K562 (cell line): ENCODE results near the gene CUX1. TPM values are rescaled to one million over a fixed set of nuclear protein-coding genes. Genes with fewer than 3 reads are reported as not detected.

ENCODE experiments used
- ATAC-seq: fragments of 200-7000 bp; cut with Tn5 transposase; 3 replicates; pipeline ENCODE4 v1.9.1; 2020; ENCODE audit warnings: moderate library complexity
- BruUV-seq: library from RNA; stranded (reverse); fragments of 400-500 nt; replicated peaks from 2 replicates; lab custom pipeline; 2021; lab: Mats Ljungman, UMichigan
- CTCF ChIA-PET: fragments of 300-600 bp; formaldehyde crosslinking; extraction: SDS; loops from one replicate; lab custom pipeline; 2021; ENCODE audit warnings: low intra/inter-chr PET ratio; lab: Yijun Ruan, JAX
- POLR2A ChIA-PET: fragments of 300-600, 350-650 bp; sonication (Branson Sonifier 250); formaldehyde crosslinking; extraction: SDS; loops from one replicate; lab custom pipeline; 2021; ENCODE audit warnings: antibody characterized with exemption, inconsistent platforms; lab: Yijun Ruan, JAX
- DNase-seq, 4 experiments: peaks; one replicate each; pipeline versions ENCODE4 v3.0.0 to v3.0.0-alpha.2; 2011 to 2018; ENCODE audit warnings: low spot score in 3 of 4, mixed read lengths in 3 of 4; ENCODE audit errors: extremely low read depth in 1 of 4
- FAIRE-seq: peaks from 2 replicates; lab custom pipeline; 2011; peaks lifted over from hg19 to GRCh38; lab: Jason Lieb, UNC
- H2AFZ ChIP-seq: 2 replicates; pipeline ENCODE4 v1.6.0; 2011; ENCODE audit warnings: low read depth, low read length, control low read depth, inconsistent platforms
- H3K27ac ChIP-seq: fragments of 200-600 bp; 3 replicates; pipeline ENCODE4 v1.8.0; 2011; ENCODE audit warnings: low read depth, mild to moderate bottlenecking, control low read depth, inconsistent platforms, low read length, moderate library complexity, mixed read lengths; ENCODE audit errors: extremely low read depth
- H3K27me3 ChIP-seq, 2 experiments: fragments of 300-600 bp in 1 of 2; 2 replicates in 1 of 2; 3 replicates in 1 of 2; pipeline versions ENCODE4 v1.6.0 to v1.8.0; 2011; ENCODE audit warnings: inconsistent platforms in 2 of 2, low read length in 2 of 2, mild to moderate bottlenecking in 1 of 2, mixed read lengths in 1 of 2, moderate library complexity in 1 of 2; ENCODE audit not compliant: control insufficient read depth in 2 of 2, insufficient read depth in 2 of 2
- H3K36me3 ChIP-seq: fragments of 300-600 bp; 3 replicates; pipeline ENCODE4 v1.8.0; 2011; ENCODE audit warnings: mild to moderate bottlenecking, low read length, inconsistent platforms; ENCODE audit not compliant: control insufficient read depth, insufficient read depth
- H3K4me1 ChIP-seq, 2 experiments: fragments of 200-600 bp in 1 of 2; replicated peaks in 1 of 2; 2 replicates in 1 of 2; 3 replicates in 1 of 2; pipeline versions ENCODE4 v1.5.1 to v1.8.0; 2011; ENCODE audit warnings: inconsistent platforms in 2 of 2, low read length in 2 of 2, mild to moderate bottlenecking in 1 of 2, mixed read lengths in 1 of 2, moderate library complexity in 1 of 2; ENCODE audit not compliant: control insufficient read depth in 2 of 2, insufficient read depth in 2 of 2
- H3K4me2 ChIP-seq: 2 replicates; pipeline ENCODE4 v1.6.1; 2011; ENCODE audit warnings: low read length, control low read depth, inconsistent platforms, mixed read lengths; ENCODE audit not compliant: insufficient read depth
- H3K4me3 ChIP-seq: fragments of 200-600 bp; sonication (generic), shearing (Covaris generic); 2 replicates; pipeline ENCODE4 v1.5.1; 2016; ENCODE audit warnings: control low read depth, inconsistent platforms
- H3K79me2 ChIP-seq: fragments of 200-600 bp; 3 replicates; pipeline ENCODE4 v1.8.0; 2011; ENCODE audit warnings: low read length, inconsistent platforms; ENCODE audit not compliant: control insufficient read depth, insufficient read depth
- H3K9ac ChIP-seq, 2 experiments: 2 replicates each; pipeline versions ENCODE4 v1.6.0 to v1.6.1; 2011; ENCODE audit warnings: low read depth in 2 of 2, low read length in 2 of 2, control low read depth in 1 of 2, inconsistent platforms in 1 of 2, mild to moderate bottlenecking in 1 of 2, mixed read lengths in 1 of 2; ENCODE audit not compliant: insufficient read depth in 1 of 2
- H3K9me1 ChIP-seq: one replicate; pipeline ENCODE4 v1.6.0; 2011; ENCODE audit warnings: inconsistent platforms, mild to moderate bottlenecking, low read length, moderate library complexity; ENCODE audit not compliant: control insufficient read depth, insufficient read depth
- H3K9me3 ChIP-seq: replicated peaks from 2 replicates; pipeline ENCODE4 v1.5.1; 2011; ENCODE audit warnings: low read depth, low read length, inconsistent platforms; ENCODE audit not compliant: control insufficient read depth, insufficient read depth
- H4K20me1 ChIP-seq: replicated peaks from 2 replicates; pipeline ENCODE4 v1.6.1; 2011; ENCODE audit warnings: low read length, inconsistent platforms, mixed read lengths; ENCODE audit not compliant: control insufficient read depth, insufficient read depth
- GTF2F1 ChIP-seq: IDR thresholded peaks from 2 replicates; pipeline ENCODE4 v1.6.1; 2011; ENCODE audit warnings: low read depth, low read length, improper control_type of control experiment
- MIER1 ChIP-seq: fragments of 450-650 bp; IDR thresholded peaks from 2 replicates; pipeline ENCODE4 v1.6.1; 2016; ENCODE audit warnings: antibody characterized with exemption, mild to moderate bottlenecking, low read depth
- MYNN ChIP-seq, 2 experiments: sonication (generic); formaldehyde crosslinking in 1 of 2; IDR thresholded peaks; 2 replicates each; pipeline versions ENCODE4 v1.5.0 to v1.6.1; 2016 to 2020; ENCODE audit warnings: antibody characterized with exemption in 1 of 2, missing genetic modification reagents in 1 of 2
- POLR2AphosphoS5 ChIP-seq: IDR thresholded peaks from 2 replicates; pipeline ENCODE4 v1.6.1; 2011; ENCODE audit warnings: mild to moderate bottlenecking, low read depth, low read length, moderate library complexity; ENCODE audit not compliant: control insufficient read depth, insufficient read depth
- RB1 ChIP-seq: fragments of 450-650 bp; IDR thresholded peaks from 2 replicates; pipeline ENCODE4 v1.6.1; 2017; ENCODE audit warnings: low read depth, mild to moderate bottlenecking
- SMC3 ChIP-seq: conservative IDR thresholded peaks from 2 replicates; pipeline ENCODE4 v1.6.1; 2011; ENCODE audit warnings: low read depth, low read length, improper control_type of control experiment; ENCODE audit not compliant: insufficient read depth
- ZKSCAN3 ChIP-seq: fragments of 250-450 bp; sonication (Bioruptor Pico); IDR thresholded peaks from 2 replicates; pipeline ENCODE4 v1.4.0; 2020
- ZNF347 ChIP-seq: fragments of 450-650 bp; formaldehyde crosslinking; IDR thresholded peaks from 2 replicates; pipeline ENCODE4 v1.4.0; 2020; ENCODE audit warnings: low read depth, mild to moderate bottlenecking, moderate library complexity
- ZNF445 ChIP-seq: fragments of 250-450 bp; sonication (Bioruptor Pico); IDR thresholded peaks from 2 replicates; pipeline ENCODE4 v1.4.0; 2020; ENCODE audit warnings: low read depth, mild to moderate bottlenecking, moderate library complexity
- ZNF589 ChIP-seq: fragments of 200-800 bp; sonication (Bioruptor generic); IDR thresholded peaks from 2 replicates; pipeline ENCODE4 v1.6.1; 2016; ENCODE audit warnings: low read depth, missing genetic modification characterization, missing compliant biosample characterization
- ZNF766 ChIP-seq: fragments of 200-800 bp; sonication (Bioruptor generic); conservative IDR thresholded peaks from 2 replicates; pipeline ENCODE4 v1.6.1; 2016; ENCODE audit warnings: missing genetic modification characterization, missing compliant biosample characterization
- WGBS: fragments of 100-300 bp; shearing (Covaris generic); methylation state at CpG from one replicate; pipeline ENCODE4 v1.1.6; 2016; ENCODE audit warnings: low coverage, mixed read lengths; ENCODE audit not compliant: insufficient coverage; ENCODE audit errors: missing lambda C conversion rate; 5-methylcytosine and 5-hydroxymethylcytosine counted together
- in situ Hi-C: fragments of 300-500 bp; cut with MboI; formaldehyde crosslinking; loops from 4 replicates; pipeline ENCODE4 v1.15.0; 2018; ENCODE audit warnings: inconsistent platforms, mixed read lengths
- intact Hi-C: fragments of 100-400 bp; cut with micrococcal nuclease; formaldehyde crosslinking; loops from 2 replicates; pipeline ENCODE4 v1.14.2; 2022
- polyA plus RNA-seq, 8 experiments: library from polyadenylated mRNA; depleted of rRNA in 4 of 8; stranded (reverse) in 5 of 8; unstranded in 3 of 8; fragments of >200 nt; fragmentation: Nextera tagmentation in 2 of 8; fragmentation: Illumina TruSeq in 1 of 8; extraction: Ambion mirVana in 2 of 8; extraction: Trizol in 1 of 8; gene quantifications; 2 replicates each; pipeline versions ENCODE4 v1.2.1 to v1.2.3, GENCODE V29; 2011 to 2014; ENCODE audit warnings: inconsistent platforms in 1 of 8, missing spikeins in 1 of 8
- total RNA-seq, 7 experiments: library from RNA; depleted of rRNA in 6 of 7; stranded (reverse); fragments of >200 nt in 6 of 7; fragmentation: Illumina TruSeq in 2 of 7; extraction: Trizol in 2 of 7; gene quantifications; 2 replicates each; pipeline versions ENCODE4 v1.2.1 to v1.2.3, GENCODE V29; 2011 to 2021; ENCODE audit warnings: low replicate concordance in 1 of 7
- TF ChIP-seq, protein P1 (sequence below): sonication (generic); formaldehyde crosslinking; IDR thresholded peaks from 2 replicates; pipeline ENCODE4 v1.8.1; 2023; ENCODE audit warnings: mild to moderate bottlenecking, missing genetic modification reagents

Gene CUX1
- total and polyA plus RNA-seq, 9 of the 15 experiments (the other 6 are each of a cell fraction or from before 2014, with no cell fraction given) = 3.6 to 55.3 (median 25.2) TPM

DNA sequence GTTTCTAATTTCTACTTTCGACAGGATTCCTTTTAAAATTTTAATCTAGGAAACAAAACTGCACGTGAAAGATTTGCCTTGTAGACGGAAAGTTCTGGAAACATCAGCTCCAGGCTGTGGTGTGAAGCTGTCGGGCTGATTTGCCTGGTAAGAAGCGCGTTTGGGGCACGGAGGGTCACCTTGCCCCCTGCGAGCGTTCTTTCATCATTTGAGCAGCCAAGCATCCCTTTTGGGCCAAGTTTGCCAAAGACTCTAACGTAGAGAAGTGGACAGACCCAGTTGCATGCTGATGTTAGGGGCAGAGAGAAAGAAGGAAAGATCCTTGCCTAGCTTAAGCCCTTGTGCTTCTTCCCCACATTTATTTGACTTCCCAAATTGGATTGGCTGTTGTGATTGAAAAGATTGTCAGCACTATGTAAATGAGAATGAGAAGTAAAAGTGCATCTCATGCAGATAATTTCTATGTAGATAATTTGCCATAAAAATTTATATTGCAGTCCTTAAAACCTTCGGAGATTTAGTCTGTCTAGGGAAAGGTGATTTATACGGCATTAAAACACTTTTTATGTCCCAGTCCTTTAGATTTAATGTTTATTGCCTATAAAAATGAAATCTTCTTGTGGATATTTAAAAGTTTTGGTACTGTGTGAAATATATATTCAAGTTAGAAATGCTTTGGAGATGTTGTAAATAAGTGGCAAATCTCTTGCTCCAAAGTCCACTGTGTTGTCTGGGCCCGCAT is 76.1 kb downstream of the CUX1 start:
- H4K20me1 ChIP-seq = peaks cover 12% of the 10 kb centered on the region
- CTCF ChIA-PET = no interaction called here
- no peak for DNase-seq
- no peaks in the 10 kb centered on the region for H3K9me3 ChIP-seq
- peaks cover 4% of the 10 kb centered on the region for H3K9me1 ChIP-seq
- POLR2A ChIA-PET = no interaction called here
- no peak overlapping the region for H3K27ac ChIP-seq
- TF ChIP-seq RB1 (no peak), MYNN (IDR thresholded peaks at IDR 0.05) (no peak), MYNN (CRISPR knock-in tag; IDR thresholded peaks at IDR 0.05) (no peak), ZNF766 (CRISPR knock-in tag) (no peak), POLR2AphosphoS5 (no peak), MIER1 (no peak), ZNF589 (CRISPR knock-in tag) (no peak), ZNF347 (no peak), ZKSCAN3 (CRISPR knock-in tag) (no peak), GTF2F1 (no peak), ZNF445 (CRISPR knock-in tag) (no peak), SMC3 (no peak)
- TF ChIP-seq, protein P1, sequence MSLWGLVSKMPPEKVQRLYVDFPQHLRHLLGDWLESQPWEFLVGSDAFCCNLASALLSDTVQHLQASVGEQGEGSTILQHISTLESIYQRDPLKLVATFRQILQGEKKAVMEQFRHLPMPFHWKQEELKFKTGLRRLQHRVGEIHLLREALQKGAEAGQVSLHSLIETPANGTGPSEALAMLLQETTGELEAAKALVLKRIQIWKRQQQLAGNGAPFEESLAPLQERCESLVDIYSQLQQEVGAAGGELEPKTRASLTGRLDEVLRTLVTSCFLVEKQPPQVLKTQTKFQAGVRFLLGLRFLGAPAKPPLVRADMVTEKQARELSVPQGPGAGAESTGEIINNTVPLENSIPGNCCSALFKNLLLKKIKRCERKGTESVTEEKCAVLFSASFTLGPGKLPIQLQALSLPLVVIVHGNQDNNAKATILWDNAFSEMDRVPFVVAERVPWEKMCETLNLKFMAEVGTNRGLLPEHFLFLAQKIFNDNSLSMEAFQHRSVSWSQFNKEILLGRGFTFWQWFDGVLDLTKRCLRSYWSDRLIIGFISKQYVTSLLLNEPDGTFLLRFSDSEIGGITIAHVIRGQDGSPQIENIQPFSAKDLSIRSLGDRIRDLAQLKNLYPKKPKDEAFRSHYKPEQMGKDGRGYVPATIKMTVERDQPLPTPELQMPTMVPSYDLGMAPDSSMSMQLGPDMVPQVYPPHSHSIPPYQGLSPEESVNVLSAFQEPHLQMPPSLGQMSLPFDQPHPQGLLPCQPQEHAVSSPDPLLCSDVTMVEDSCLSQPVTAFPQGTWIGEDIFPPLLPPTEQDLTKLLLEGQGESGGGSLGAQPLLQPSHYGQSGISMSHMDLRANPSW (CRISPR knock-in tag) = no peak
- TF ChIP-seq, all 486 proteins: peak for 0
- Histone ChIP-seq H3K27me3 (no peaks in the 10 kb centered on the region), H3K4me1 (peaks cover 10 to 12% of the 10 kb centered on the region in 2 experiments), H3K4me3 (no peak overlapping the region), H3K36me3 (no peaks in the 10 kb centered on the region; the same call in 2 of the 3 replicates), H3K9ac (peak overlapping the region in 1 of 2 experiments; percentile 18; a peak in 1 of 4 replicates), H3K79me2 (peaks cover 92% of the 10 kb centered on the region), H2AFZ (no peak overlapping the region), H3K4me2 (no peak overlapping the region)
- 95% methylated on average over 13 of the region's 13 CpGs for WGBS
- BruUV-seq = no TSS peak
- in situ Hi-C loops = no loop called here
- intact Hi-C loops = no loop called here
- FAIRE-seq = no peak
- no peak for ATAC-seq
